H1 (cell line): ENCODE results near the gene CRYAB. TPM values are rescaled to one million over a fixed set of nuclear protein-coding genes. Genes with fewer than 3 reads are reported as not detected.

Experiments used
- ATF3 ChIP-seq: IDR thresholded peaks from 2 replicates; pipeline ENCODE4 v1.6.1; 2011; ENCODE audit warnings: low read depth, mild to moderate bottlenecking, low read length; ENCODE audit not compliant: insufficient read depth
- CHD1 ChIP-seq: IDR thresholded peaks from 2 replicates; pipeline ENCODE4 v1.6.1; 2012; ENCODE audit warnings: low read depth, low read length, improper control_type of control experiment
- KDM1A ChIP-seq: fragments of 200-600, 300-600 bp; sonication (generic); IDR thresholded peaks from 2 replicates; pipeline ENCODE4 v1.7.1; 2016; ENCODE audit warnings: mild to moderate bottlenecking, low read length, borderline replicate concordance
- MAFK ChIP-seq: IDR thresholded peaks from 2 replicates; pipeline ENCODE4 v1.6.1; 2012; ENCODE audit warnings: low read depth, mild to moderate bottlenecking, improper control_type of control experiment, low read length
- SP4 ChIP-seq: IDR thresholded peaks from 2 replicates; pipeline ENCODE4 v1.6.1; 2012; ENCODE audit warnings: low read length, inconsistent platforms
- ZNF274 ChIP-seq: IDR thresholded peaks from 2 replicates; pipeline ENCODE4 v1.7.0; 2012; ENCODE audit warnings: low read length, borderline replicate concordance; ENCODE audit errors: extremely low read depth
- polyA plus RNA-seq, 7 experiments: library from polyadenylated mRNA; depleted of rRNA in 3 of 7; stranded (reverse) in 5 of 7; unstranded in 2 of 7; fragments of >200 nt in 5 of 7; fragments of 200-250 nt in 2 of 7; gene quantifications; 1 replicate in 5 of 7; 2 replicates in 1 of 7; 4 replicates in 1 of 7; pipeline versions ENCODE4 v1.2.1 to v1.2.3, GENCODE V29; 2011 to 2013; ENCODE audit warnings: missing spikeins in 2 of 7, mixed read lengths in 2 of 7
- total RNA-seq: library from RNA; stranded (reverse); fragmentation: NEBNext Ultra II Directional; extraction: Animal tissue kit (Norgen Biotek cat#: 25700); gene quantifications from 2 replicates; pipeline ENCODE4 v1.2.1, GENCODE V29; 2021

CRYAB gene
- total and polyA plus RNA-seq, 2 of the 8 experiments (the other 6 are each of a cell fraction or from before 2014, with no cell fraction given), result 1.9 to 2.0 TPM

GRCh38 chr11:111942829-111943228 is 31.3 kb upstream of the CRYAB start (continued):
- TF ChIP-seq ATF3, result no peak
- TF ChIP-seq SP4, result no peak
- no peak for TF ChIP-seq KDM1A
- TF ChIP-seq ZNF274, result no peak
- TF ChIP-seq MAFK, result no peak
- TF ChIP-seq CHD1, result no peak
